GM21786 (cell line): ENCODE data around the gene PCSK2.

Source experiments
- ATAC-seq: cut with Tn5 transposase; IDR thresholded peaks from one replicate; pipeline ENCODE4 v1.9.1; 2021; ENCODE audit not compliant: unreplicated experiment

Gene PCSK2

DNA sequence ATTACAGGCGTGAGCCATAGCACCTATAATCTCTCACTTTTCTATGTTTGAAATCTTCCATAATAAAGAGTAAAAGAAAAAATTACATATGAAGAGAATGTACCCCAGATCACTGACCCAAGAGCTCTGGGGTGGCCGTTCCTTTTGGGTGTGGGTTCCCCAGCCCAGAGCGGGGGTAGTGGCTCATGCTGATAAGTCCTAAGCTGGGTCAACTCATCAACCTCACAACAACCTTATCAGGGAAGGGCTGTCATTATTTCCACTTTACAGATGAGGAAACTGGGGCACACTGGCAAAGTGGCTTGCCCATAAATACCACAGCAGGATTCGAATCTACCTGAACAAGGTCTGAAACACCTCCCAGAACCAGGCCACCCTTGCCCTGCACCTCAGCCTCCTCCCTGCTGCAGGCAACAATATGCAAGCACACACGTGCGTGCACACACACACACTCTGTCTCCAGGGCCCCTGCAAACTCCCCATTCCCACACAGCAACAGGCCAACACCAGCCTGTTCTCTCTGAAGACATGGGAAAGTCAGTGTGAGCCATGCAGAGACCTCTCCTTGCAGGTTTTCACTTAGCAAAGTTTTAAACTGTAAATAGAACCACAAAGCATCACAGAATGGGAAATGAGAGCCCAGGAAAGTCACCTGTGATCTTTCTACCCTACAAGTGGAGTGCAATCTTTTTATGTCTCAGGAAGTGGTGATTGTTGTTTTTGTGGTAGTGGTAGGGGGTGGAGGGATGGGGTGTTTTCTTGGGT is 276.6 kb downstream of the PCSK2 start:
- no peak for ATAC-seq

DNA sequence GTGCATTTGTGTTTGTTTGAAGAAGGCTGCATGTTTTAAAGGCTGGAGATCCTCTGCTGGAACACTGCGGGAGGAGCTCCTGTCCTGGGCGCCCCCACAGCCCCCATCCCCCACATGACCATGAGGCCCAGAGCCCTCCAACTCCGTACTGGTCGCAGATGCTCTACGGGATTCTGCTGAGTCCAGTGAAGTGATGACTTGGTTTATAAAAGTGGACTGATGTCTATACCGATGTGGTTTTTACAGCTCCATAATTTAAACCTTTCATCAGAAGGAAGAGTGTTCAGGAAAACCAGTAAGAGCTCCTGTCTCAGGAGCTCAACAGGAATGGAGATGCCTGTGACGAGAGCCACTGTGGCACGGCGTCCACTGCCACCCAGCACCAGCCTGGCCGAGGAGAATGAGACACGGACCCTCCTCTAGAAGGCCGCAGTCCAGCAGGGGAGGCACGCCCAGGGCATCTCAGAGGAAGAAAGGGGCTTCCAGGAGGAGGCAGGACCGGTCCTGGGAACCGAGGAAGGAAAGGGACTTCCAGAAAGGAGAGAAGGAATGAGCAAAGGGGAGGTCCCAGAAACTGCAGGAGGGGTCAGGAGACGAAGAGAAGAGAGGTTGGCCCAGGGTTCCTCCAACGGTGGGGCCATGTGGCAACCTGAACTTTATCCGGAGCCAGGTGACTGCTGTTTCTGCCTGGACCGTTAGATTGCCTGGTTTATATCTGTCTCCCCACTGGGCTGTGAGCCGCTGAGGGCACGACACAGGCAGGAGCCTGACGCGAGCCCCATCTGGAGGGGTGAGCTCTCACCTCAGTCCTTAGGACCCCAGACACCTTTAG is 277.4 kb downstream of the PCSK2 start:
- peak; percentile 19 for ATAC-seq

DNA sequence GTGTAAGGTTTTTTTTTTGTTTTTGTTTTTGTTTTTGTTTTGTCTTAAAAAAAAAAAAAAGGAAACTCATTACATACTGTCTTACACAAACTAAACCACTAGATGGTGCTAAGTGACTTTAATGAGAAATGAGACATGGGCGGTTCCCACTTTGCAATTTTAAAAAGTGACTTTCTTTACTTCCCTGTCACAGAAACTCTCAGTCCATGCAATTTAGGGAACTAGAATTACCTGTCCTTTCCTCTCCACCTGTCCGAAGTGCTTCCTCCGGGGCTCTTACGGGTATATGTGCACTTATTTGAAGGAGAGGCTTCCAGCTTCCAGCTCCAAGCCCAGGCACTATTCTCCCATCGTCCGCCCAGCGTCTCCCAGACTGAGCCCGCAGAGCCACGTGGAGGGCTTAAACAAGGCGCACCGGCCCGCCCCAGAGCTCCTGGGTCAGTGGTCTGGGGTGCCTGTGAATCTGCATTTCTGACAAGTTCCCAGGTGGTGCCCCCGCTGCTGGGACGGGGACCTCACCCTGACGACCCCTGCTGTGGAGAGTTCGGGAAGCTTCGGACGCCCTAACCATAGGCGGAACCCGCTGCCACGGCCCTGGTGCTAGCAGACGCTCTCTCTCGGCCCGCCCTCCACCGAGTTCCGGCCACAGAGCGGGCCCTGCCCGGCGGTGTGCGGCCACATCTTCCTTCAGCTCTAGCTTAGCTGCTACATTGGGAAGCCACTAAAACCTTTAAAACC is 278.2 kb downstream of the PCSK2 start:
- peak; percentile 63 for ATAC-seq

DNA sequence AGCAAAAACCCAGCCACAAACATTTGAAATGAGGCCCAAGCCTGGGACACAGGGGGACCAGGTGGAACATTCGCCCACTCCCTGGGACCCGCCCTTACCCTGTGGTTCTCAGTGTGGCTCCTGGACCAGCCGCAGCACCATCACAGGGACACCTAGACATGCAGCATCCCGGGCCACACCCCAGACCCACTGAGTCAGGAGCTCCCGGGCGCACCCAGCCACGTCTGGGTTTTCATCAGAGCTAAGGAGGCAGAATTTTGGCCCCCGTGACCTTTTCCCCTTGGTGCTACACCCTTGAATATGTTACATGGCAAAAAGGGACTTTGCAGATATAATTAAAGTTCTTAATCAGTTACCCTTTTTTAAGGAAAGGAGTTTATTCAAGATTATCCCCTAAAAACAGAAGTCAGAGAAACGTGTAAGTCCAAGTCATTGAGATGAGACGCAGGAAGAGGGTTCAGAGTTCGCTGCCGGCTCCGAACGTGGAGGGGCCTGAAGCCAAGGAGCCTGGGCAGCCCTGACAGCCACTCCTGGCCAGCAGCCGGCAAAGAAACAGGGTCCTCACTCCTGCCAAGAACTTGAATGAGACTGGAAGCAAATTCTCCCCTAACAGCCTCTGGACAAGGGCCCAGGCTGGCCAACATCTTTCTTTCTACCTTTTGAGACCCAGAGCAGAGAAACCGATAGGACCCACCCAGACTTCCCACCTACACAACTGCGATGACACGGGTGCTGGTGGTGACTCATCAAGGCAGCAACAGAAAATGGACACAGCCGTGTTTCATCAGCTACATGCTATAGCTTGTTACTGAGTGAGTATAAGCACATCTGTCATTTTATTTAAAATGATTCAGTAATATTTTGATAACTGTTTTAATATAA is 279.0 kb downstream of the PCSK2 start:
- ATAC-seq: no peak

DNA sequence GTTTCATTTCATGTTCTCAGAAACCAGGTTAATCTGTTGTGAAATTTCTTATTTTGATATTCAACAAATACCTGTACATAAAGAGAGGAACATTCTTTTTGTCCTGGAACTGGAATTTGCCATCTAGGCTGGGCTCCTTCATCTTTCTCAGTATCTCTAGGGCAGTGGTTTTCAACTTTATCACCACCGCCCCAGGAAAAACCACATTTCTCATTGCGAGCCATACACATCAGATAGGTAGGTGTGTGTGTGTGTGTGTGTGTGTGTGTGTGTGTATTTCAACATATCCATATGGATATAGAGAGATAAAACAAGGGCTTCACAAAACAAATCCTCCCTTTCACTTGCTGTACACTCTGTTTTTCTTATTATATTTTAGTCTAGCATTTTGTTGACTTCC is 280.2 kb downstream of the PCSK2 start:
- no peak for ATAC-seq

DNA sequence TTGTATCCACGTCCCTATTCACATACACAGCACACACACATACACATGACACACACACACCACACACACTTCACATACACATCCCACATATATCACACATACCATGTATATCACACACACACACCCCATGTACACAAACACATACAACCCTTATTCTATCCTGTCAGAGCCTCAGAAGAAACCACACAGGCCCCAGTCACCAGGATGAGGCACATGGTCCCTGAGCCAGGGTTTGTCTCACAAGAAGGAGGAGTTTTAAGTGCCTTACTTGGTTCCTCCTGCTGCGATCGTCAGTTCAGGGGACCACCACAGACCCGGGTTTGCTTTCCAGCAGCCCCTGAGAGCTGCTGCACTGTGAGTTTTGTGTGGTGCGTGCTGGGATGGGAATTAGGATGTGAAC is 280.7 kb downstream of the PCSK2 start:
- no peak for ATAC-seq

DNA sequence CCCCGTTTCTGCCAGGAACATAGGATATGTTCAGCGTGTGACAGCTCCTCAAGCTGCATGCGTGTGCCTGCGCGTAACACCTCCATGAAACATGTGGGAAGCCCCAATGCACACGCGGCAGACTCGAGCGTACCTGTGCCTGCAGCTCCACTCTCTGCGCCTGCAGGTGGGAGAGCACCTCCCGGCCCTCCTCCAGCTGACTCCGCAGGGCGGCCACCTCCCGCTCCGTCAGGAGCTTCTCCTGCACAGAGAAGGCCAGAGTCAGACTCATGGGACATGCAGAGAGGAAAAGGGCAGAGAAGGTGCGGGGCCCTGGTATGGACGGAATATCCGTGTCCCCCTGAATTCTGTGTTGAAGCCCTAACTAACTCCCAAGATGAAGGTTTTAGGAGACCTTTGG is 281.9 kb downstream of the PCSK2 start:
- ATAC-seq: no peak

DNA sequence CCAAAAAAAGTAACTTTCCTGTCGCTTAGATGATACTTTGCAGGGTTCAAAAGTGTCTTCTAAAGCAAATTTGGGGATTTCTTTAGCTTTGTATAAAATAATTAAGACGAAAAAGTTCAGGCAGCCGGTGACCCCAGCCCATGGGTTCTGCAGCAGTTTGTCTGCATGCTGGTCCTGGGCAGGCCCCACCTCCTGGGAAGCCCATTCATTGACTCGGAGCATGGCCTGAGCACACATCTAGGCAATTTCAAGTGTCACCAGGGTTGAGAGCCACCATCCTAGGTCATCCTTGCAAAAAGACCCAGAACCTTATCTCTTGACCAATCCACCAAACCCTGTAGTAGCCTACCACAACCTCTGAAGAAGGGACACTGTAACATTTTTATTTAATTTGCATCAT is 283.7 kb downstream of the PCSK2 start:
- no peak for ATAC-seq

DNA sequence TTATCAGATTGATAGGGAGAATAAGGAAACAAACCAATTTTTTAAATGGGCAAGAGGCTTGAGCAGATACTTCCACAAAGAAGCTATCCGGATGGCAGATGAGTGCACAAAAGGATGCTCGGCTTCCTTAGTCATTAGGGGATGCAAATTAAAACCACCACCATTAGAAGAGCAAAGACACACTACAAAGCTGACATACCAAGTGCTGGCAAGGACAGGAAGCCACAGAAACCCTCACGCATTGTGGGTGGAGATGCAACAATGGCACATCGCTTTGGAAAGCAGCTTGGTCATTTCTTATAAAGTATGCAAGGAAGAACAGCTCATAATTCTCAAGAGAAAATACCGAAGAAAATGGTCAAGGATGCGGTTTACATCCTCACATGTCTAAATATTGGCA is 284.6 kb downstream of the PCSK2 start:
- no peak for ATAC-seq

DNA sequence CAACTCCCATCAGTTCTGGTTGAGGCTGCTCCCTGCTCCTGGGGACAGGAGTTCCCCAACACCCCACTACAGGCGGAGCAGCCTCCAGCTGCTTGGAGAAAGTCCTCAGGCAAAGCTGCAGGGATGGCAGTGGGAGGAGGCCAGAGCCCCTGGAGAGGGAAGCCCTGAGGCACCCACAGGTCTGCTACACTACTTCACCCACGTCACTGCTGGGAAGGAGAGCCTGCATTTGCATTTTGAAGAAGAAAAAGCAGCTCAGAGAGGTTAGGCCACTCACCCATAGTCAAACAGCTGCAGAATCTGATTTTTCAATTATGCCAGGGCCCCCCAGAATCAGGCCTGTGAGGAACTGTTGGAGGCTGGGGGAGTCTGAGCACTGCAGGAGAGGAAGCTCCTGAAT is 287.1 kb downstream of the PCSK2 start:
- no peak for ATAC-seq

DNA sequence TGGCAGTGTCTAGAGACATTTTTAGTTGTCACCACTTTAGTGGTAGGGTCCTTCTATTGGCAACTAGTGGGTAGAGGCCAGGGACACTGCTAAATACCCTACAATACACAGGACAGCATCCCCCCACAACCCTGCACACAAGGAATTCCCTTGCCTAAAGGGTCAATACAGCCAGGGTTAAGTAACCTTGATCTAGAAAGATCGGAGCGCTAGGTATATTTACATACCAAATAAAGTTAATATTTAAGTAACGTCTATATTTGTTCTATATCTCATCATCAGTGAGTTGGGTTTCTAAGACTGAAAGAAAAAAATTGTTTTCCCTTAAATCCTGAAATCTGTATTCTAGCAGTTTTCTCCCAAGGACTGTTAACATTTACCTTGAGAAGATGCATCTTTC is 288.2 kb downstream of the PCSK2 start:
- no peak for ATAC-seq

DNA sequence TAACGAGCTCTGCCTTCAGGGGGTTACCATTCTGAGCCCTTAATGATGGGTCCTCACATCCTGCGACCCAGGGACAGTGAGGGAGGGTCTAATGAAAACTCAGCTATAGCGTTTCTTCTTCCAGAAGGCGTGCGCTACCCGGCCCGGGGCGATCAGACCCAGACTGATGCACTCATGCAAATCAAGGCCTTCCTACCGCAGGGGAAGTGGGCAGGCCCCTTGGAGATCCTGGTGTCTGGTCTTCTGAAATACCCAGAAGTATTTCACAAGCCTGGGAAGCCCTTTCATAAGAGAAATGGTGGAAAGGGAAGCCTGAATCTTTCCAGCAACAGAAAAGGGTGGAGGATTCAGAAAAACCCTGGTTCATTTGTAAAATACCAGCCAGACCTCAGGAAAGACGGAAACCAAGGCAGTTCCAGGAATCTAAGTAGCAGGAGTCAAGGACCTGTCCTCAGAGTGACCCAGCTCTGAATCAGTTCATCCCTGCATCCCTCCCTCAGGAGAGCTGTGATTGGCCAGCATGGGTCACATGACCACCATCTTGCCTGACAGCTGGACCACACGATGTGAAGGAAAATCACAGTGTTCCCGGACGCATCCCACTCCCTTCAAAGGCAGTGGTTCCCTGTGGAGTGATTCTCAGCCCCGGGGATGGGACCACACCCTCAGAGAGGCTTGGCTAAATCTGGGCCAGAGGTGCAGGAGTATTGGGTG is 291.7 kb downstream of the PCSK2 start:
- no peak for ATAC-seq

DNA sequence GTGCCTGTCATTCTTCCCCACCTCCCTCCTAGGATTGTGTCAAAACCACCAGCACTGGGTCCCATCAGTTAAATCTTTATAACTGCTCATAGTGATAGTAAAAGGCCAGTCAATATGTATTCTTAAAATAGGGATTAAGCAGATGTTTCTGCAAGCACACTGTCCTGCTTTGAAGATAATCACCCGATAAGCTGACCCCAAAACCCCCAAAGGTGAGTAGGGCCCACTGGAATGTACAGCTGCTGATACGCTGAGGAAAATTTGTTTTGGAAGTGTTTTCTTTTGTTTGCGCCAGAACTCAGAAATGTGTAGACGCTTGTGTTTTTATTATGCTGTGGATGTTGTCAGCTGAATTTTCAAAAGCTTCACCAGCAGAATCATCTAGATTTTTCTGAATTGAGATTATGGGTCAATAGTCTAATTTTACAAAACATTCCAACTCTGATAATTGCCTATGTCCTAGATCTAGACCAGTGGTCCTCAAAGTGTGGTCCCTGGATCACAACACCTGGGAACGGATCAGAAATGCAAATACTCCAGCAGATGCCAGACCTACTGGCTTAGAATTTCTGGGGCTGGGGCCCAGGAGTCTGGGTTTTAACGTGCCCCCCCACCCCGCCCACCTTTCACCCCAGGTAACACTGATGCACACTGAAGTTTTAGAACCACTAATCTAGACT is 292.9 kb downstream of the PCSK2 start:
- no peak for ATAC-seq

DNA sequence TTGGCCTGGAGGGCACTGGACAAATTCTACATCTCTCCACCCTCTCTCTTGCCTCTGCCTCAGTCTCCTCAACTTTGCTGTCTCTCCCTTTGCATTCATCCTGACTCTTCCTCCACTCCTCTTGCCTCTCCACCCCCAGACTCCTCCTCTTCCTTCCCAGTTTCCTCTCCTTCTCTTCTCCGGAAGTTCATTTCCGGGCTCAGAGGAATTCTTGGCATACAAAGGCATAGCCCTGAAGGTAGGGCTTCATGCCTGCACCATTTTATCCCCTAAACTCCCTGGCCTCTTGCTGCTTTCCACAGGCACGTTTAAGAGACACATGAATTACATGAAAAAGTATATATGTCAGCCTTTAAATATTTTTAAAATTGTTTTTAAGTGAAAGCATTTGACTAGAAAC is 293.7 kb downstream of the PCSK2 start:
- ATAC-seq: no peak

DNA sequence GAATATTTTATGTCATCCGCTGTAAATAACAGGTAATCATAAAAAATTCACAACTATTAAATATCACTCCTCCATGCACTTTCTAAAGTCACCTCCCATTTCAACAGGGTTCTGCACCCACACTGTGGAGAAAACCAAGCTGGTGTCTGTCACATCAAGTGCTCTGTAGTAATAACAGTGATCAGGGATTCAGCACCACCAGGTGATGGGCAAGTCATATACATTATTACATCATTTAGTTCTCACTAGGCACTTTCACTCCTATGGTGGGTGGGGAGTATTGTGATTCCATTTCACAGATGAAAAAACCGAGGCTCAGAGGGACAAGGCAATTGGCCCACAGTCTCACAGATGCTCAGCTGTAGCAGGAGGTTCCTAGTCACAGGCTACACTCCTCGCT is 295.7 kb downstream of the PCSK2 start:
- ATAC-seq: no peak

DNA sequence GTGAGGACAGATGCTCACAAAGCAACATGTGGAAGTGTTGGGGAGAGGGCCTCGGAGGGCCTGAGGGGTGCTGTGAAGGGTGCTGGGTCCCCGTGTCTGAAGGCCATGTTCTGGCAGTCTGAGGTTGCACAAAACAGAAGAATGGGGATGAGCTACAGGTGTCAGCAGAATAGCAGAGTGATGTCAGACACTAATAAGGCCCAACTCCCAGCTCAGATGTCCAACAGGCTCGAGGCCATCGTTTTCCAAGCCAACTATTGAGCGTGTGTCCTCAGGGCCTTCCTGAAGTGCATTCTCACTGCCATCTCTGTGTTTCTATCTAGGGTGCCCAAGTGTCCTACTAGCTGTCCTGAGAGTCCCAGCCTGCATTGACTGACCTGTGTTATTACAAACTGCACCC is 296.5 kb downstream of the PCSK2 start:
- ATAC-seq: no peak

DNA sequence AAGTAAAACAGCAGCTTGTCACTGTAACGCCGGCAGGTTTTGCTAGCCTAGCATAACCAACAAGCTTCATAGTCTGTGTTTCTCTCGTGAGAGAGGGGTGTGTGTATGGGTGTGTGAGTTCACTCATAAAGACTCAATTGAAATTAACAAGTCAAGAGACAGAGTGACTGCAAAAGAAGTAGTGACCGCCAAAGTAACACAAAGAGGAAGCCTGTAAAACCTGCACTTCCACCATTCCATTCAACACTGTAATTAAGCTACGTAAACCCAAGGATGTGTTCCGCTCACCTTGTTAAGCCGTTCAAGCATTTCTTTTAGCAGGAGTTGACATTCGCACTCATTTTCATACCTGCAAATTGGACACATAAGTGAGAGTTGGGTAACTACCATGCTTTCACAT is 297.7 kb downstream of the PCSK2 start:
- ATAC-seq: no peak

DNA sequence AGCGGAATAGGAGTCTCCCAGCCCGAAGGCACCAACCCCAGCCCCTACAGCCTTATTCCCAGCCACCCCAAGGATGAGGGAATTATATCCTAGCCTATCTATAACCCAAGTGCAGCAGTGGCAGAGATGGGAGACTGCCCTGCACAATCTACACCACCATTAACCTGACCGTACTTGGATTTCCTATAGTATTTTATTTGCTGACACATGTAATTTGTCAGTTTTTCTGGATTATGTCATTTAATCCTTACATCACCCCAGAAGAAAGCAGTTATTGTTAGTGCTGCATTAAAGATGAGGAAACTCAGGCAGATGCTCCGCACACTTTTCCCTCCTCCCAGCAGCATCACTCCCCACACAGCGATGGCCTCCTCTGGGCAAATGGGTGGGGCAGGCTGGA is 298.3 kb downstream of the PCSK2 start:
- ATAC-seq: no peak

DNA sequence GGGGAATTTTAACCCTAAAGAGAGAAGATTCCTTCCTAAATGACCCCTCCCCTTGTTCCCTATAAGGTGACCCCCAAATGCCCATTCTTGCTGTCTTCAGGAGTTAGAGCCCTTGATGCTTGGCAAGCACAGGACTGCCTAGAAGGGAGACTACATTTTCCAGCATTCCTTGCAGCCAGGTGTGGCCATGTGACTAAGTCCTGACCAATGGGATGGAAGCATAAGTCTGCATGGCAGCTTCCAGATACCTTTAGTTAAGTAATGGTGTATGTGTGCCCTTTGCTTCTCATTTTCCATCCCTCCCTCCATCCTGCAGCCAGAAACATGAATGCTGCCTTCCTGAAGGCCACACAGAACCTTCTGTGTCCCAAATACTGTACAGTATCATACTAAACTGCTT is 298.8 kb downstream of the PCSK2 start:
- ATAC-seq: no peak

DNA sequence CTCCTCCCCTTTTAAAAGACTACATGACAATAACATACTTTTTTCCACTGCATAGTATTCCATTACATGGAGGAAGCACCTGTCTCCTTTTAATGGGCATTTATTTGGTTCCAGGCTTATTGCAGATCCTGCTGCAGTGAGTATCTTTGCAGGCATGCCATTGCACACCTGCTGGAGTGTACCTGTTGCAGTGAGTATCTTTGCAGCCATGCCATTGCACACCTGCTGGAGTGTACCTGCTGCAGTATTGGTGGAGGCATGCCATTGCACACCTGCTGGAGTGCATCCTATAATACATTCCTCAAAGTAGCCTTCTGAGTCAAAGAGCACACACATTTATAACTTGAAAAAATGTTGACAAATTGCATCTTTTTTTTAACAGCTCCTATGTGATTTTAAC is 302.7 kb downstream of the PCSK2 start:
- ATAC-seq: no peak
